C4-2B (cell line): ENCODE data around the gene KIF1B.

Source experiments
- CTCF ChIP-seq: fragments of 450-650 bp; conservative IDR thresholded peaks from 2 replicates; pipeline ENCODE4 v1.5.1; 2017; ENCODE audit warnings: mild to moderate bottlenecking
- ZFX ChIP-seq: fragments of 450-650 bp; IDR thresholded peaks from 2 replicates; pipeline ENCODE4 v1.6.1; 2017

GRCh38 chr1:10236405-10237156 is 26.2 kb downstream of the KIF1B start:
- TF ChIP-seq CTCF (no peak), ZFX (no peak)
